Naive thymus-derived CD8-positive, alpha-beta T cell (primary cell): Measurements from ENCODE around the gene AURKAIP1. TPM values are rescaled to one million over a fixed set of nuclear protein-coding genes. Genes with fewer than 3 reads are reported as not detected.
A peak's percentile ranks its signal among the peaks of the same experiment; 100 is the strongest.

ENCODE experiments used
- ATAC-seq, 2 donors: fragments of 150-1000 bp; cut with Tn5 transposase in 1 of 2; sonication (Bioruptor Pico), chemical (Tn5 transposase) in 1 of 2; 1 replicate in 1 of 2; 2 replicates in 1 of 2; pipeline ENCODE4 v1.10.0; 2021; ENCODE audit warnings: mild to moderate bottlenecking in 2 of 2, moderate library complexity in 2 of 2
- POLR2A ChIA-PET: fragments of 350-600 bp; sonication (Branson Sonifier 250); formaldehyde crosslinking; loops from one replicate; lab custom pipeline; 2021; ENCODE audit warnings: antibody characterized with exemption; lab: Charles Lee
- DNase-seq, 10 donors: peaks; one replicate each; pipeline versions ENCODE4 v3.0.0 to v3.0.0-alpha.2; 2020 to 2022
- H3K27ac Mint-ChIP-seq, 10 donors: one replicate each; pipeline ENCODE4 v1.8.0; 2020 to 2022; ENCODE audit warnings: mild to moderate bottlenecking in 10 of 10, mixed read lengths in 10 of 10, moderate library complexity in 4 of 10, inconsistent platforms in 1 of 10
- H3K27me3 Mint-ChIP-seq, 5 donors: one replicate each; pipeline ENCODE4 v1.8.0; 2021 to 2022; ENCODE audit warnings: mixed read lengths in 5 of 5
- H3K36me3 Mint-ChIP-seq, 3 donors: one replicate each; pipeline ENCODE4 v1.8.0; 2020 to 2022; ENCODE audit warnings: mixed read lengths in 3 of 3, mild to moderate bottlenecking in 2 of 3, inconsistent platforms in 1 of 3
- H3K4me1 Mint-ChIP-seq, 4 donors: one replicate each; pipeline ENCODE4 v1.8.0; 2021 to 2022; ENCODE audit warnings: mixed read lengths in 4 of 4
- H3K4me3 Mint-ChIP-seq, 10 donors: one replicate each; pipeline ENCODE4 v1.8.0; 2020 to 2022; ENCODE audit warnings: mild to moderate bottlenecking in 10 of 10, mixed read lengths in 10 of 10, moderate library complexity in 6 of 10, inconsistent platforms in 1 of 10
- H3K9me3 Mint-ChIP-seq, 9 donors: one replicate each; pipeline ENCODE4 v1.8.0; 2020 to 2022; ENCODE audit warnings: mixed read lengths in 9 of 9, mild to moderate bottlenecking in 3 of 9, inconsistent platforms in 1 of 9, moderate library complexity in 1 of 9
- microRNA-seq: library from miRNA; unstranded; fragments of <30 nt; microRNA quantifications from one replicate; pipeline ENCODE4 v1.2.0, GENCODE V29; 2022; ENCODE audit warnings: borderline microRNAs expressed
- polyA plus RNA-seq, 3 donors: library from polyadenylated mRNA; unstranded; fragments of 300-500 nt; fragmentation: Illumina TruSeq; gene quantifications; one replicate each; pipeline ENCODE4 v1.2.3, GENCODE V29; 2021
- total RNA-seq, 8 experiments: library from RNA in 2 of 8; stranded (reverse) in 2 of 8; gene quantifications; one replicate each; pipeline ENCODE4 v1.2.3 and lab custom pipeline; 2021 to 2026

The AURKAIP1 gene
- total and polyA plus RNA-seq, 5 experiments from 2014 or later = 68.0 to 169 (median 146) TPM

GRCh38 chr1:1324524-1325287 lies 50.3 kb downstream of the AURKAIP1 start, which contains the start of the genes CPTP and INTS11:
TSS of gene CPTP (plus strand) at chr1:1324802. CDS start at chr1:1326911, 2,109 bp downstream.
TSS of gene INTS11 (minus strand) at chr1:1324660. CDS start at chr1:1324608, 52 bp downstream.
- DNase-seq (peak; percentile 93 to 98 (median 96)), ATAC-seq (peak; percentile 84 to 90)
- Mint-ChIP-seq H3K4me1 (peaks cover 12 to 52% (median 34%) of the 10 kb centered on the region in 4 donors), H3K4me3 (peak within 1 kb of the TSS; percentile 85 to 95 (median 89)), H3K27ac (peak within 1 kb of the TSS; percentile 58 to 96 (median 90)), H3K27me3 (no peaks in the 10 kb centered on the region), H3K9me3 (no peaks in the 10 kb centered on the region), H3K36me3 (peaks cover 0 to 6% (median 0%) of the 10 kb centered on the region in 3 donors)
- POLR2A ChIA-PET = interaction anchor here (1.2 to 2.8 kb wide), 6 partner anchors 13 to 74 kb away, joined by 3 to 9 read pairs (median 6); partner anchors contain the start of genes AURKAIP1, CCNL2, DVL1 and PUSL1

- Mint-ChIP-seq H3K27ac (peak overlapping the region in 5 of 10 donors; percentile 58 to 94 (median 89)), H3K4me3 (peak overlapping the region in 8 of 10 donors; percentile 51 to 92 (median 85)), H3K4me1 (peaks cover 12 to 51% (median 35%) of the 10 kb centered on the region in 4 donors), H3K27me3 (no peaks in the 10 kb centered on the region), H3K36me3 (peaks cover 0 to 12% (median 0%) of the 10 kb centered on the region in 3 donors), H3K9me3 (no peaks in the 10 kb centered on the region)
- DNase-seq (no peak), ATAC-seq (peak in 1 of 2 donors; percentile 43)
- POLR2A ChIA-PET = interaction anchor here (0.7 to 2.0 kb wide), 2 partner anchors 24 to 154 kb away, joined by 4 to 9 read pairs; partner anchors contain the start of gene DVL1
Observed at GRCh38 chr1:1324084-1324523, 50.9 kb downstream of the AURKAIP1 start.

Small RNA genes lying within 50 kb of the gene (microRNA-seq; reads per million reads assigned to microRNA genes)
- gene MIR6808 = 1.7 reads per million

Other genes with a start within 250 kb of the AURKAIP1 start
- not detected for gene TTLL10, start 201.3 kb downstream of the AURKAIP1 start, total RNA-seq
- gene TTLL10, start 201.3 kb downstream of the AURKAIP1 start, polyA plus RNA-seq = not detected
- 1 to 10 TPM; 1.5 to 1.6 TPM for gene TNFRSF18, start 168.6 kb downstream of the AURKAIP1 start, total RNA-seq
- gene TNFRSF18, start 168.6 kb downstream of the AURKAIP1 start, polyA plus RNA-seq = 1 to 10 TPM in 1 of 3 donors, not detected in 2; 2.3 TPM
- under 1 TPM; 0.44 to 0.73 TPM for gene TNFRSF4, start 161.1 kb downstream of the AURKAIP1 start, total RNA-seq
- gene TNFRSF4, start 161.1 kb downstream of the AURKAIP1 start, polyA plus RNA-seq = under 1 TPM; 0.30 to 0.62 (median 0.30) TPM
- 100 to 1,000 TPM; 110 to 115 TPM for gene SDF4, start 143.2 kb downstream of the AURKAIP1 start, total RNA-seq
- gene SDF4, start 143.2 kb downstream of the AURKAIP1 start, polyA plus RNA-seq = 10 to 100 TPM; 73.8 to 86.3 (median 76.7) TPM
- 10 to 100 TPM; 21.4 to 23.6 TPM for gene B3GALT6, start 143.0 kb downstream of the AURKAIP1 start, total RNA-seq
- 10 to 100 TPM in 2 of 3 donors, 1 to 10 TPM in 1; 8.8 to 24.6 (median 14.6) TPM for gene B3GALT6, start 143.0 kb downstream of the AURKAIP1 start, polyA plus RNA-seq
- 1 to 10 TPM; 5.0 to 7.1 TPM for gene C1QTNF12, start 128.5 kb downstream of the AURKAIP1 start, total RNA-seq
- under 1 TPM in 1 of 3 donors, not detected in 2; 0.22 TPM for gene C1QTNF12, start 128.5 kb downstream of the AURKAIP1 start, polyA plus RNA-seq
- 100 to 1,000 TPM; 104 to 105 TPM for gene UBE2J2, start 101.4 kb downstream of the AURKAIP1 start, total RNA-seq
- gene UBE2J2, start 101.4 kb downstream of the AURKAIP1 start, polyA plus RNA-seq = 10 to 100 TPM; 84.7 to 92.9 (median 85.8) TPM
- 10 to 100 TPM; 11.8 to 17.4 TPM for gene SCNN1D, start 94.8 kb downstream of the AURKAIP1 start, total RNA-seq
- gene SCNN1D, start 94.8 kb downstream of the AURKAIP1 start, polyA plus RNA-seq = under 1 TPM in 2 of 3 donors, not detected in 1; 0.06 to 0.58 TPM
- 10 to 100 TPM; 65.3 to 69.1 TPM for gene ACAP3, start 67.3 kb downstream of the AURKAIP1 start, total RNA-seq
- gene ACAP3, start 67.3 kb downstream of the AURKAIP1 start, polyA plus RNA-seq = 1 to 10 TPM; 2.0 to 6.7 (median 3.5) TPM
- gene PUSL1, start 66.6 kb downstream of the AURKAIP1 start, total RNA-seq = 10 to 100 TPM; 19.6 to 23.4 TPM
- gene PUSL1, start 66.6 kb downstream of the AURKAIP1 start, polyA plus RNA-seq = 10 to 100 TPM; 14.5 to 18.2 (median 17.7) TPM
- 100 to 1,000 TPM; 171 to 174 TPM for gene INTS11, start 50.5 kb downstream of the AURKAIP1 start, total RNA-seq
- 10 to 100 TPM; 51.7 to 65.1 (median 59.9) TPM for gene INTS11, start 50.5 kb downstream of the AURKAIP1 start, polyA plus RNA-seq
- 10 to 100 TPM; 25.5 to 25.9 TPM for gene CPTP, start 50.4 kb downstream of the AURKAIP1 start, total RNA-seq
- 10 to 100 TPM in 2 of 3 donors, 1 to 10 TPM in 1; 9.3 to 19.9 (median 11.6) TPM for gene CPTP, start 50.4 kb downstream of the AURKAIP1 start, polyA plus RNA-seq
- gene TAS1R3, start 43.9 kb downstream of the AURKAIP1 start, total RNA-seq = 1 to 10 TPM; 2.7 to 3.0 TPM
- under 1 TPM in 1 of 3 donors, not detected in 2; 0.10 TPM for gene TAS1R3, start 43.9 kb downstream of the AURKAIP1 start, polyA plus RNA-seq
- gene DVL1, start 25.8 kb downstream of the AURKAIP1 start, total RNA-seq = 10 to 100 TPM; 41.9 to 53.3 TPM
- 1 to 10 TPM in 2 of 3 donors, under 1 TPM in 1; 0.99 to 2.0 (median 1.4) TPM for gene DVL1, start 25.8 kb downstream of the AURKAIP1 start, polyA plus RNA-seq
- gene MXRA8, start 16.7 kb downstream of the AURKAIP1 start, total RNA-seq = 1 to 10 TPM; 7.4 to 7.7 TPM
- 10 to 100 TPM in 2 of 3 donors, 1 to 10 TPM in 1; 7.4 to 22.0 (median 19.7) TPM for gene MXRA8, start 16.7 kb downstream of the AURKAIP1 start, polyA plus RNA-seq
- 100 to 1,000 TPM; 399 to 406 TPM for gene CCNL2, start 24.1 kb upstream of the AURKAIP1 start, total RNA-seq
- gene CCNL2, start 24.1 kb upstream of the AURKAIP1 start, polyA plus RNA-seq = 10 to 100 TPM; 13.4 to 28.1 (median 13.7) TPM
- gene MRPL20, start 32.1 kb upstream of the AURKAIP1 start, total RNA-seq = 100 to 1,000 TPM; 162 to 165 TPM
- 100 to 1,000 TPM; 203 to 233 (median 224) TPM for gene MRPL20, start 32.1 kb upstream of the AURKAIP1 start, polyA plus RNA-seq
- gene ANKRD65, start 46.1 kb upstream of the AURKAIP1 start, total RNA-seq = not detected
- not detected for gene ANKRD65, start 46.1 kb upstream of the AURKAIP1 start, polyA plus RNA-seq
- not detected for gene VWA1, start 60.5 kb upstream of the AURKAIP1 start, total RNA-seq
- gene VWA1, start 60.5 kb upstream of the AURKAIP1 start, polyA plus RNA-seq = not detected
- under 1 TPM; 0.49 to 0.70 TPM for gene ATAD3C, start 74.5 kb upstream of the AURKAIP1 start, total RNA-seq
- gene ATAD3C, start 74.5 kb upstream of the AURKAIP1 start, polyA plus RNA-seq = 1 to 10 TPM in 2 of 3 donors, under 1 TPM in 1; 0.04 to 3.1 (median 2.1) TPM
- gene ATAD3B, start 96.6 kb upstream of the AURKAIP1 start, total RNA-seq = 10 to 100 TPM; 47.3 to 50.9 TPM
- 1 to 10 TPM; 2.4 to 5.6 (median 2.6) TPM for gene ATAD3B, start 96.6 kb upstream of the AURKAIP1 start, polyA plus RNA-seq
- 10 to 100 TPM; 24.7 to 27.5 TPM for gene ATAD3A, start 137.0 kb upstream of the AURKAIP1 start, total RNA-seq
- 10 to 100 TPM in 1 of 3 donors, 1 to 10 TPM in 2; 7.7 to 15.3 (median 8.5) TPM for gene ATAD3A, start 137.0 kb upstream of the AURKAIP1 start, polyA plus RNA-seq
- 1 to 10 TPM; 3.4 TPM for gene TMEM240, start 165.4 kb upstream of the AURKAIP1 start, total RNA-seq
- not detected for gene TMEM240, start 165.4 kb upstream of the AURKAIP1 start, polyA plus RNA-seq
- gene SSU72, start 199.7 kb upstream of the AURKAIP1 start, total RNA-seq = 100 to 1,000 TPM; 158 to 162 TPM
- gene SSU72, start 199.7 kb upstream of the AURKAIP1 start, polyA plus RNA-seq = 100 to 1,000 TPM; 219 to 290 (median 248) TPM
- 1 to 10 TPM; 3.7 to 3.8 TPM for gene FNDC10, start 224.9 kb upstream of the AURKAIP1 start, total RNA-seq
- gene FNDC10, start 224.9 kb upstream of the AURKAIP1 start, polyA plus RNA-seq = 1 to 10 TPM in 1 of 3 donors, under 1 TPM in 2; 0.75 to 2.4 (median 0.89) TPM
- 100 to 1,000 TPM; 109 to 122 TPM for gene MIB2, start 240.3 kb upstream of the AURKAIP1 start, total RNA-seq
- gene MIB2, start 240.3 kb upstream of the AURKAIP1 start, polyA plus RNA-seq = 10 to 100 TPM; 23.6 to 31.1 (median 27.2) TPM